ENCODE results near the gene ABHD15. TPM values are rescaled to one million over a fixed set of nuclear protein-coding genes. Genes with fewer than 3 reads are reported as not detected.

The ABHD15 gene
- total RNA-seq, 3 donors from 2014 or later = 12.9 to 19.5 (median 13.6) TPM

DNA sequence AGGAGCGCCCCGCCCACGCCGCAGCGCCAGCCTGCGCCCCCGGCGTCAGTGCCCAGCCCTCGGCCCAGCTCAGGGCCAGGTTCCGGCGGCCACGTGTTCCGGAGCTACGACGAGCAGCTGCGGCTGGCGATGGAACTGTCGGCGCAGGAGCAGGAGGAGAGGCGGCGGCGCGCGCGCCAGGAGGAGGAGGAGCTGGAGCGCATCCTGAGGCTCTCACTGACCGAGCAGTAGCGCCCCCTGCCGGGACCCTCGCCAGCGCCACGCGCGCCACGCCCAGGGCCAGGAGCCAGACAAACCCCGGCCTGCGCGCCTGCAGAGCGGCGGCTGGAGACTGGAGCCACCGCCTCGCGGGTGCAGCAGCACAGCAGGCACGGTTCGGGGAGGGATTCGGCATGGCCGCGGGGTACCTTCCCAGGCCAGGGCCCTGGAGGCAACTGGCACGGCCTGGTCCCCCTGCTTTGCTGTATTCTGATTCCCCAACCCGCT, 46.6 kb upstream of the ABHD15 start:
- TF ChIP-seq, protein P1, sequence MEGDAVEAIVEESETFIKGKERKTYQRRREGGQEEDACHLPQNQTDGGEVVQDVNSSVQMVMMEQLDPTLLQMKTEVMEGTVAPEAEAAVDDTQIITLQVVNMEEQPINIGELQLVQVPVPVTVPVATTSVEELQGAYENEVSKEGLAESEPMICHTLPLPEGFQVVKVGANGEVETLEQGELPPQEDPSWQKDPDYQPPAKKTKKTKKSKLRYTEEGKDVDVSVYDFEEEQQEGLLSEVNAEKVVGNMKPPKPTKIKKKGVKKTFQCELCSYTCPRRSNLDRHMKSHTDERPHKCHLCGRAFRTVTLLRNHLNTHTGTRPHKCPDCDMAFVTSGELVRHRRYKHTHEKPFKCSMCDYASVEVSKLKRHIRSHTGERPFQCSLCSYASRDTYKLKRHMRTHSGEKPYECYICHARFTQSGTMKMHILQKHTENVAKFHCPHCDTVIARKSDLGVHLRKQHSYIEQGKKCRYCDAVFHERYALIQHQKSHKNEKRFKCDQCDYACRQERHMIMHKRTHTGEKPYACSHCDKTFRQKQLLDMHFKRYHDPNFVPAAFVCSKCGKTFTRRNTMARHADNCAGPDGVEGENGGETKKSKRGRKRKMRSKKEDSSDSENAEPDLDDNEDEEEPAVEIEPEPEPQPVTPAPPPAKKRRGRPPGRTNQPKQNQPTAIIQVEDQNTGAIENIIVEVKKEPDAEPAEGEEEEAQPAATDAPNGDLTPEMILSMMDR (IDR thresholded peaks at IDR 0.05) = peak; percentile 72
- ATAC-seq = peak; percentile 74
- H3K4me3 ChIP-seq = no peak overlapping the region
- no peaks in the 10 kb centered on the region for H3K9me3 ChIP-seq
- DNase-seq = peak; percentile 94 to 98 (median 98)
- intact Hi-C loops (cut with DNase I, micrococcal nuclease) = no loop called here
- no peaks in the 10 kb centered on the region for H3K36me3 ChIP-seq (ENCODE audit: low read depth)
- H3K4me1 ChIP-seq (ENCODE audit: low read depth) = peaks cover 48% of the 10 kb centered on the region

DNA sequence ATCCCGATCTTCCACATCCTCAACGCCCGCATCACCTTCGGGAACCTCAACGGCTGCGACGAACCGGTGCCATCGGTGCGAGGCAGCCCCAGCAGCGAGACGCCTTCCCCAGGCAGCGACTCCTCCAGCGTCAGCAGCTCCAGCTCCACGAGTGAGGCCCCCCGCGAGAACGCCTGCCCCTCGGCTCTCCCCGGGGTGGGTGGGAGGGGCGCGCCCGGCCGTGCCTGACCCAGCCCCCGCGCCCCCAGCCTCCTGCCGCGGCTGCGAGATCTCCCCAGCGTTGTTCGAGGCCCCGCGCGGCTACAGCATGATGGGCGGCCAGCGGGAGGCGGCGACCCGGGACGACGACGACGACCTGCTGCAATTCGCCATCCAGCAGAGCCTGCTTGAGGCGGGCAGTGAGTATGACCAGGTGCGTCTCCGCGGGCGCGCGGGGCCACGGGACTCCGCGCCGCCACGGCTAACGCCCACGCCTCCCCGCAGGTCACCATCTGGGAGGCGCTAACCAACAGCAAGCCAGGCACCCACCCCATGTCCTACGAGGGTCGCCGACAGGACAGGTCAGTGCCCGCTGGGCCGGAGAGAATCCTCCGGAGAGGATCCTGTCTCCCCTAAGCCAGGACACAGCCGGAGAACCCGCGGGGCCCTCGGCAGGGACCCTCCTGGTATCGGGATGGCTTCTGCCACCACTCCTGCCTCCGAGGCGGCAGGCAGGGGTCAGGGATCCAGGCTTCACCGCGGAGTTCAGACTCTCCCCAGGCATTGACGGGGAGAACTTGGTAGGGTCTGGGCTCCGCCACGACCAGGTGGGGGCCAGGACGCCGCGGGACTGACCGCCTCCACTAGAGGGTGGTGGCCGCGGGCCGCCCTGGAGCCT, 45.8 kb upstream of the ABHD15 start:
- peak in 1 of 3 donors; percentile 62 for DNase-seq
- intact Hi-C loops (cut with DNase I, micrococcal nuclease) = no loop called here
- ATAC-seq = no peak

DNA sequence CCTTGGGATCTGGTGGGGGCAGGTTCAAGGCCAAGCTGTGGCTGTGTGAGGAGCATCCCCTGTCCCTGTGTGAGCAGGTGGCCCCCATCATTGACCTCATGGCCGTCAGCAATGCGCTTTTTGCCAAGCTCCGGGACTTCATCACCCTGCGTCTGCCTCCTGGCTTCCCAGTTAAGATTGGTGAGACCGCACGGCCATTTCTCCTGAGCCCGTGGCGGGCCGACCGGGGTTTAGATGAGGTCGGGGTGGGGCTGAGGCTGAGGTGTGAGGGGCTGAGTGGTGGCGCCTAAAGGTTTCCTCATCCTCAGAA, 45.2 kb upstream of the ABHD15 start:
- Histone ChIP-seq H3K36me3 (ENCODE audit: low read depth) (no peaks in the 10 kb centered on the region), H3K4me1 (ENCODE audit: low read depth) (peaks cover 37% of the 10 kb centered on the region), H3K9me3 (no peaks in the 10 kb centered on the region), H3K4me3 (no peak overlapping the region)
- ATAC-seq = no peak
- TF ChIP-seq, protein P1 (IDR thresholded peaks at IDR 0.05) = no peak
- intact Hi-C loops (cut with DNase I, micrococcal nuclease) = no loop called here
- no peak for DNase-seq

More for the DNA sequence above, 45.8 kb upstream of the ABHD15 start:
- TF ChIP-seq, protein P1 (IDR thresholded peaks at IDR 0.05) = no peak
- Histone ChIP-seq H3K36me3 (ENCODE audit: low read depth) (no peaks in the 10 kb centered on the region), H3K4me1 (ENCODE audit: low read depth) (peaks cover 43% of the 10 kb centered on the region), H3K9me3 (no peaks in the 10 kb centered on the region), H3K4me3 (no peak overlapping the region)

DNA sequence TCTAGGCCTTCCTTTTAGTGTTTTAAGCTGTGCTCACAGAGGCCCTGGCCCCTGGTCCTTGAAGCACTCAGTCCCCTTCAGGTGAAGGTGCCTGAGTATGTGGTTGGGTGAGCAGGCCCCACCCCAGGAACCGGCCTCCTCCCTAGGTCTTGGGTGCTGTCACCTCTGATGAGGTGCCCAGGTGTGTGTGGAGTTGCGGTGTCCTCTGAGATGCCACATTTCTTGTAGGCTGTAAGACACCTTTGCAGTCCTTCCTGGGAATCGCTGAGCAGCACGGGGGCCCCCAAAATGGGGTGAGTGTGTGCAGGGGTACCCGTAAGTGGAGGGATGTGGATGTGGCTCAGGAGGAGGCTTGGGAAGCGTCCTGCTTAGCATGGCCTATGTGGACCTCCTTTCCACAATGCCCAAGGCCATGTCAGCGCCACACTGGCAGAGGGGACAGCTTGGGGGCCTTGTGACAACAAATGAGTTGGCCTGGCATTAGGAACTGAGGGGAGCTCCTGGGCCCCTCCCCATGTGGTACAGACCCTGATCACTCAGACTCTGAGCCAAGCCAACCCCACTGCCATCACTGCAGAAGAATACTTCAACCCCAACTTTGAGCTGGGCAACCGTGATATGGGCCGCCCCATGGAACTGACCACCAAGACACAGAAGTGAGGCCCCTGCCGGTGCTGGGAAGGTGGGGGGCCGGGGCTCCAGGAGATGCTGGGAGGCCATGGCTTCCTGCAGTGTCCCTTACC, 44.7 kb upstream of the ABHD15 start:
- Histone ChIP-seq H3K4me1 (ENCODE audit: low read depth) (peaks cover 32% of the 10 kb centered on the region), H3K4me3 (no peak overlapping the region), H3K9me3 (no peaks in the 10 kb centered on the region), H3K36me3 (ENCODE audit: low read depth) (no peaks in the 10 kb centered on the region)
- intact Hi-C loops (cut with DNase I, micrococcal nuclease) = no loop called here
- ATAC-seq = no peak
- DNase-seq = no peak
- TF ChIP-seq, protein P1 (IDR thresholded peaks at IDR 0.05) = no peak

DNA sequence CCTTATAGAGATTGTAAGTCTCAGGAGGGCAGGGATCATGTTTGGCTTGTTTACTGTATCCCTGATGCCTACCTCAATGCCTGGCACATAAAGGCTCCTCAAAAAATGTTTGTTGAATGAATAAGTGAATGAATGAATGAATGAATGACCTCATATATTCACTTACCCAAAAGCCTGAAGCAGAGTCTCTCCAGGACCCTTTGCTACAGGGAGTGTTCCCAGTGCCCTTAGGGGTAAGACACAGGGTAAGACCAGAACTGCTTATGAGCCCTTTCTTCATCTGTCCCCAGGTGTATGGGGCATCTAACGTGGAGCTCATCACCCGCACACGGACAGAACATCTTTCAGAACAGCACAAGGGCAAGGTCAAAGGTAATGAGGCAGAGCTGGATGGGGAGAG, 43.6 kb upstream of the ABHD15 start:
- TF ChIP-seq, protein P1 (IDR thresholded peaks at IDR 0.05) = no peak
- no peaks in the 10 kb centered on the region for H3K9me3 ChIP-seq
- ATAC-seq = no peak
- intact Hi-C loops (cut with DNase I, micrococcal nuclease) = no loop called here
- DNase-seq = no peak
- peaks cover 22% of the 10 kb centered on the region for H3K4me1 ChIP-seq (ENCODE audit: low read depth)
- no peak overlapping the region for H3K4me3 ChIP-seq
- H3K36me3 ChIP-seq (ENCODE audit: low read depth) = no peaks in the 10 kb centered on the region
